Neuron (in vitro differentiated cells): ENCODE results near the gene TNFRSF12A.

Experiments used
- H2AFZ ChIP-seq: one replicate; pipeline ENCODE4 v1.6.1; 2013; ENCODE audit warnings: low read depth, mild to moderate bottlenecking, inconsistent platforms, low read length, moderate library complexity
- H3K27me3 ChIP-seq: one replicate; pipeline ENCODE4 v1.6.1; 2013; ENCODE audit warnings: low read length; ENCODE audit not compliant: insufficient read depth
- H3K36me3 ChIP-seq: one replicate; pipeline ENCODE4 v1.6.1; 2013; ENCODE audit warnings: low read length; ENCODE audit not compliant: insufficient read depth
- H3K4me1 ChIP-seq: one replicate; pipeline ENCODE4 v1.6.1; 2013; ENCODE audit warnings: low read length; ENCODE audit not compliant: insufficient read depth
- H3K4me3 ChIP-seq: 2 replicates; pipeline ENCODE4 v1.5.1; 2013; ENCODE audit warnings: mild to moderate bottlenecking, low read length, moderate library complexity
- H3K9me3 ChIP-seq: one replicate; pipeline ENCODE4 v1.6.1; 2013; ENCODE audit warnings: low read length

Gene TNFRSF12A

DNA sequence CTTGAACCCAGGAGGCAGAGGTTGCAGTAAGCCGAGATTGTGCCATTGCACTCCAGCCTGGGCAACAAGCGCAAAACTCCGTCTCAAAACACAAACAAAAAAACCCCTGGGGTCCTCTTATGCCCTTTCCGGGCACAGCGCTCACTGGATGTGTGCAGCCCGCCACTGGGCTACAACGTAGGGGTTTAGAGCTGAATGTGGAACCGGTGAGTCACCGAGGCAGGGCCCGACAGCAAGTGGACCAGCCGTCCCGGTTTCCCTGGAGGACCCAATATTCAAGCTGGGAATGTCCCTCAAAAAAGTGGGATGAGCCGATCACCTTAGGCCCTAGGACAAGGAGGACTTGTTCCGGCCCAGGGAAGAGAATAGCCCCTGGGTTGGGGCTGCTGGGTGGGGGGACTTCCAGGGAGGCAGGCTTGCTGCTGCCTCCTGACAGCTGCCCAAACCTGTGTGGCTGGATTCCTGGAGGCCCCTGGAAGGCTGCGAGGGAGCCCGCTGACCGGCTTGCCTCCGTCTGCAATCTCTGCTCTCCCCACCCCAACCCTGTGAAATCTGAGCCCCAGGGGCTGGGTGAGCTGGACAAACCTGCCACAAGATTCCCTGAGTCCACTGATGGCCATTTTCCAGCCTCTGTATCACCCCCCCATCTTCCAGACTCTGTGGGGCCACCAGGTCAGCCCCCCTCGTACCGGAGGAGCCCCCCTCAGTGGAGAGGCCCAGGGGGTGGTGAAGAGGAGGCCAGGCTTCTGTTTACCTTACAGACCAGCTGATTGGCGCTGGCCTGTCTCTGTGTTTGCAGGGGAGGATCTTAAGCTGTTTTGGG lies 10.4 kb upstream of the TNFRSF12A start:
- H3K4me3 ChIP-seq: no peak overlapping the region
- H3K4me1 ChIP-seq: peaks cover 11% of the 10 kb centered on the region
- no peak overlapping the region for H2AFZ ChIP-seq
- no peaks in the 10 kb centered on the region for H3K36me3 ChIP-seq
- peaks cover 83% of the 10 kb centered on the region for H3K27me3 ChIP-seq
- H3K9me3 ChIP-seq: no peaks in the 10 kb centered on the region

- Histone ChIP-seq H3K27me3 (peaks cover 85% of the 10 kb centered on the region), H2AFZ (no peak overlapping the region), H3K4me3 (no peak overlapping the region), H3K4me1 (peaks cover 8% of the 10 kb centered on the region), H3K36me3 (no peaks in the 10 kb centered on the region), H3K9me3 (no peaks in the 10 kb centered on the region)
Measured at GRCh38 chr16:3010510-3010909, 9.7 kb upstream of the TNFRSF12A start.

DNA sequence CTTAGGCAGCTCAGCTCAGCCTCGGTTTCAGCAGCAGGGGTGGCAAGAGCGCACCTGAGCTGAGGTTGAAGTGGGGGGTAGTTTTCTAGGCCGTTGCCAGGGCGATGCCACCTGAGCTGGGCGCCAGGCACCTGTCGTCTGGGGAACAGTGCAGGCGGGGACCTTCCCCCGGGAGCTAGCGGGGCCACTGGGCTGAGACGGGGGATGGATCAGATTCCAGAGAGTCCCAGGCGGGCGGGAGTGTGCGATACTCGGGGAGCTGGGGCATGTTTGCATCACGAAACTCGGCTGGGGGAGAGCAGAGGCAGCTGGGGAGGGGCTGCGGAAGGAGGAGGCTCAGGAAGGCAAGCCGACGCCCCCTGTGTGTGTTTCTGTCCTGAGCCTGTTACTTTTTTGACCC lies 7.9 kb upstream of the TNFRSF12A start:
- Histone ChIP-seq H3K4me3 (no peak overlapping the region), H3K4me1 (peaks cover 8% of the 10 kb centered on the region), H3K27me3 (peaks cover 78% of the 10 kb centered on the region), H2AFZ (no peak overlapping the region), H3K36me3 (no peaks in the 10 kb centered on the region), H3K9me3 (no peaks in the 10 kb centered on the region)

- Histone ChIP-seq H3K27me3 (peaks cover 74% of the 10 kb centered on the region), H3K36me3 (no peaks in the 10 kb centered on the region), H2AFZ (no peak within 1 kb of the TSS), H3K4me1 (peaks cover 8% of the 10 kb centered on the region), H3K9me3 (no peaks in the 10 kb centered on the region), H3K4me3 (no peak within 1 kb of the TSS)
Measured at GRCh38 chr16:3012828-3013420, 7.2 kb upstream of the TNFRSF12A start, which contains the start of gene CLDN9. Gene CLDN9 (plus strand): TSS chr16:3012923. CDS start chr16:3013363, 440 bp downstream.

DNA sequence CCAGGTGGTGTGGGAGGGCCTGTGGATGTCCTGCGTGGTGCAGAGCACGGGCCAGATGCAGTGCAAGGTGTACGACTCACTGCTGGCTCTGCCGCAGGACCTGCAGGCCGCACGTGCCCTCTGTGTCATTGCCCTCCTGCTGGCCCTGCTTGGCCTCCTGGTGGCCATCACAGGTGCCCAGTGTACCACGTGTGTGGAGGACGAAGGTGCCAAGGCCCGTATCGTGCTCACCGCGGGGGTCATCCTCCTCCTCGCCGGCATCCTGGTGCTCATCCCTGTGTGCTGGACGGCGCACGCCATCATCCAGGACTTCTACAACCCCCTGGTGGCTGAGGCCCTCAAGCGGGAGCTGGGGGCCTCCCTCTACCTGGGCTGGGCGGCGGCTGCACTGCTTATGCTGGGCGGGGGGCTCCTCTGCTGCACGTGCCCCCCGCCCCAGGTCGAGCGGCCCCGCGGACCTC lies 6.6 kb upstream of the TNFRSF12A start:
- no peaks in the 10 kb centered on the region for H3K36me3 ChIP-seq
- no peaks in the 10 kb centered on the region for H3K9me3 ChIP-seq
- no peak overlapping the region for H3K4me3 ChIP-seq
- H2AFZ ChIP-seq: no peak overlapping the region
- peaks cover 2% of the 10 kb centered on the region for H3K4me1 ChIP-seq
- H3K27me3 ChIP-seq: peaks cover 68% of the 10 kb centered on the region

DNA sequence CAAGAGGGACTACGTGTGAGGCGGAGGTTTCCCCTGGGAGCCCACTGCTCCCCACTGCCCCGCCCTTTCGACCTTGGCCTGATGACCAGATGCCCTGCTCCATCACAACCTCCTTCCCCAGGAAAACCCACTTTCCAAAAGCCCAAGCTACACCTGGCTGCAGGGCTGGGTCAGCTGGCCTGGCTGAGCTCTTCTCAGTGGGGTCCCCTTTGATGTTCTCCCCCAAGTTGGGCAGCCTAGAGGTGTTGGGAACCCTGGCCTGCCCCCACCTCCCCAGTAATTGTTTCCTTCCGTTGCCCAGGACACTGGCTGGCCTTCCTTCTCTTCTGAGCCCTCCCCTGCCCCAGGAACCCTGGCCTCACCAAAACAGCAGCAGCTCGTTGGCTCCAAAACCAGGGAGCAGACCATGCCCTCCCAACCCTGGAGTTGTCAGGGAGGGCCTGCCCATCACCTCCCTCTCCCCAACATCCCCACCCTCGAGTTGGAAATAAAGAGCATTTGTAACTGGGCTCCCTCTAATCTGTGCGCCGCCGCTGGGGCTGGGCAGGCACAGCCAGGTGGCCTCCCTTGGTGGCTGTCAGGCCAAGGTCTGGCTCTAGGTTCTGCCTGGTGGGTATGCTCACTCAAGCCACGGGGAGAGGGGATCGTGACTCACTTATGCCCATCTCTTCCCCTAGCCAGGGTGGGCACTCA lies 6.0 kb upstream of the TNFRSF12A start:
- Histone ChIP-seq H3K4me1 (peaks cover 2% of the 10 kb centered on the region), H3K9me3 (no peaks in the 10 kb centered on the region), H3K4me3 (no peak overlapping the region), H2AFZ (no peak overlapping the region), H3K27me3 (peaks cover 64% of the 10 kb centered on the region), H3K36me3 (no peaks in the 10 kb centered on the region)

GRCh38 chr16:3014971-3015370 lies 5.2 kb upstream of the TNFRSF12A start:
- H3K4me3 ChIP-seq: no peak overlapping the region
- no peaks in the 10 kb centered on the region for H3K36me3 ChIP-seq
- H2AFZ ChIP-seq: no peak overlapping the region
- no peaks in the 10 kb centered on the region for H3K9me3 ChIP-seq
- peaks cover 59% of the 10 kb centered on the region for H3K27me3 ChIP-seq
- H3K4me1 ChIP-seq: peaks cover 2% of the 10 kb centered on the region

GRCh38 chr16:3015865-3016521 lies 4.2 kb upstream of the TNFRSF12A start:
- no peak overlapping the region for H3K4me3 ChIP-seq
- peaks cover 50% of the 10 kb centered on the region for H3K27me3 ChIP-seq
- H2AFZ ChIP-seq: no peak overlapping the region
- H3K4me1 ChIP-seq: peaks cover 7% of the 10 kb centered on the region
- H3K36me3 ChIP-seq: no peaks in the 10 kb centered on the region
- H3K9me3 ChIP-seq: no peaks in the 10 kb centered on the region

- Histone ChIP-seq H3K36me3 (no peaks in the 10 kb centered on the region), H2AFZ (no peak overlapping the region), H3K4me3 (no peak overlapping the region), H3K27me3 (peaks cover 40% of the 10 kb centered on the region), H3K4me1 (peaks cover 14% of the 10 kb centered on the region), H3K9me3 (no peaks in the 10 kb centered on the region)
Measured at GRCh38 chr16:3017344-3017743, 2.8 kb upstream of the TNFRSF12A start.

DNA sequence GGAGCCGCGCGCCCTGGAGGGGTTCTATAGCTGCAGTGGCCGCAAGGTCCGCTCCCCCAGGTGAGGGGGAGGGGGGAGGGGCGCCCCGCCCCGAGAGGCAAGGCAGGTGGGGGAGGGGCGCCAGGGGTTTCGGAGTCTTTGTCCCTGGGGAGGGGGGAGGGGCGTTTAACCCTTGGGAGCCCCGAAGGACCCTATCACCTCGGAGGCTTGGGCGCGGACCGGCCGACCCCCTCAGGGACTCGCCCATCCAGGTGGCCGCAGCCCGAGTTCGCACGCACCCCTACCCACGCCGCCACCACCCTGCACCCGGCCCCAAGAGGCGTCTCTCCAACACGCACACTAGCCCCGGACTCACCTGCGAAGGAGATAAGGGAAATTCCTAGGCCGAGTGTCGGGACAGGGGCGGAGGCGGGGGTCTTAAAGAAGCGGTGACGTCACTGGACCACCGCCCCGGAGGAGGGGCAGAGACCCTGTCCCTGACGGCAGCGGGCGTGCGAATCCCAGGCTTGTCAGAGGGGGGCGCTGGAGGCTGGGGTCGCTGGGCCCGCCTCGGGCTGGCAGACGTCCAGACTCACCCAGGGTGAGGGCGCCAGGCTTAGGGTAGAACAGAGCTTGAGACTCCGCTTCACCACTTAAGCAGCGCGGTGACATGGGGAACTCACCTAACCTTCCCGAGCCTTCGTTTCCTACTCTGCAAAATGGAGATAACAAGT lies 2.2 kb upstream of the TNFRSF12A start, which contains the start of gene CLDN6:
TSS of gene CLDN6 (minus strand) at position 390 of the 713 bp plus-strand sequence. CDS start 2,162 bp downstream, outside the sequence.
- Histone ChIP-seq H2AFZ (no peak within 1 kb of the TSS), H3K4me3 (no peak within 1 kb of the TSS), H3K36me3 (no peaks in the 10 kb centered on the region), H3K4me1 (peaks cover 20% of the 10 kb centered on the region), H3K27me3 (peaks cover 34% of the 10 kb centered on the region), H3K9me3 (no peaks in the 10 kb centered on the region)

DNA sequence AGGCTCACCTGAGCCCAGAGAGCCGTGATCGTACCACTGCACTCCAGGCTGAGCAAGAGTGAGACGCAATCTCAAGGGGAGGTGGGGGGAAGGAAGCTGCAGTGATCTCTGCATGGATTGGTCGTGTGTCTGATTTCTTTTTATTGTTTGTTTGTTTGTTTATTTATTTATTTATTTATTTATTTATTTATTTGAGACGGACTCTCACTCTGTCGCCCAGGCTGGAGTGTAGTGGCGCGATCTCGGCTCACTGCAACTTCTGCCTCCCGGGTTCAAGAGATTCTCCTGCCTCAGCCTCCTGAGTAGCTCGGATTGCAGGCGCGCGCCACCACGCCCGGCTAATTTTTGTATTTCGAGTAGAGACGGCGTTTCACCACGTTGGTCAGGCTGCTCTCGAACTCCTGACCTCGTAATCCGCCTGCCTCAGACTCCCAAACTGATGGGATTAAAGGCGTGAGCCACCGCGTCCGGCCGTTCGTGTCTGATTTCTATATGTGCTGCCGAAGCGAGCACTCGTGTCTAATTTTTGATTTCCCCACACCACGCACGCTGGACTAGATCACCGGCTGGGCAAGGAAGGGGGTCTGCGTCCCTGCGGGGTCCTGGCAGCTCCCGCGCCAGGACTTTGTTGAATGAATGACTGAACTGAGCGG lies 448 bp upstream of the TNFRSF12A start:
- H2AFZ ChIP-seq: peak overlapping the region; percentile 24
- H3K36me3 ChIP-seq: no peaks in the 10 kb centered on the region
- H3K9me3 ChIP-seq: no peaks in the 10 kb centered on the region
- peak overlapping the region; percentile 42 for H3K4me3 ChIP-seq
- H3K4me1 ChIP-seq: peaks cover 27% of the 10 kb centered on the region
- peaks cover 16% of the 10 kb centered on the region for H3K27me3 ChIP-seq
